HepG2 (cell line): ENCODE data around the gene SLIT1. TPM values are rescaled to one million over a fixed set of nuclear protein-coding genes. Genes with fewer than 3 reads are reported as not detected.

Experiments used
- ATAC-seq: fragments of 200-7000 bp; cut with Tn5 transposase; 3 replicates; pipeline ENCODE4 v1.9.1; 2020; ENCODE audit warnings: mild to moderate bottlenecking, moderate library complexity
- BruUV-seq: library from RNA; stranded (reverse); fragments of 400-500 nt; replicated peaks from 2 replicates; lab custom pipeline; 2021; lab: Mats Ljungman, UMichigan
- CTCF ChIA-PET: fragments of 300-600 bp; formaldehyde crosslinking; extraction: SDS; loops from one replicate; lab custom pipeline; 2021; ENCODE audit warnings: low total read pairs, inconsistent platforms, low intra/inter-chr PET ratio; lab: Yijun Ruan, JAX
- POLR2A ChIA-PET: fragments of 350-600 bp; sonication (Branson Sonifier 250); formaldehyde crosslinking; loops from one replicate; lab custom pipeline; 2020; ENCODE audit warnings: antibody characterized with exemption, inconsistent platforms; lab: Yijun Ruan, JAX
- DNase-seq: peaks from one replicate; pipeline ENCODE4 v3.0.0-alpha.2; 2015; ENCODE audit warnings: low spot score
- FAIRE-seq: peaks from 3 replicates; lab custom pipeline; 2011; peaks lifted over from hg19 to GRCh38; lab: Jason Lieb, UNC
- H2AFZ ChIP-seq: one replicate; pipeline ENCODE4 v1.6.1; 2011; ENCODE audit warnings: low read length, inconsistent platforms
- H3K27ac ChIP-seq: fragments of 300-600 bp; 3 replicates; pipeline ENCODE4 v1.8.0; 2011; ENCODE audit warnings: mixed run types, mild to moderate bottlenecking, mixed read lengths, low read length, inconsistent platforms; ENCODE audit not compliant: insufficient read depth; ENCODE audit errors: extremely low read length
- H3K27me3 ChIP-seq, 2 experiments: fragments of 200-600 bp in 1 of 2; 2 replicates in 1 of 2; 3 replicates in 1 of 2; pipeline versions ENCODE4 v1.6.0 to v1.8.0; 2011; ENCODE audit warnings: low read length in 2 of 2, mild to moderate bottlenecking in 2 of 2, moderate library complexity in 2 of 2, inconsistent platforms in 1 of 2; ENCODE audit not compliant: insufficient read depth in 2 of 2, control insufficient read depth in 1 of 2
- H3K36me3 ChIP-seq, 2 experiments: fragments of 200-600 bp in 1 of 2; replicated peaks in 1 of 2; 2 replicates in 1 of 2; 3 replicates in 1 of 2; pipeline versions ENCODE4 v1.5.1 to v1.8.0; 2011; ENCODE audit warnings: low read length in 2 of 2, inconsistent platforms in 1 of 2; ENCODE audit not compliant: insufficient read depth in 2 of 2, control insufficient read depth in 1 of 2
- H3K4me1 ChIP-seq: 2 replicates; pipeline ENCODE4 v1.5.1; 2012; ENCODE audit warnings: low read length, inconsistent platforms; ENCODE audit not compliant: insufficient read depth
- H3K4me2 ChIP-seq: 2 replicates; pipeline ENCODE4 v1.6.0; 2011; ENCODE audit warnings: low read depth, low read length, inconsistent platforms
- H3K4me3 ChIP-seq, 3 experiments: fragments of 200-600 bp in 1 of 3; sonication (generic), shearing (Covaris generic) in 1 of 3; replicated peaks in 1 of 3; 2 replicates each; pipeline ENCODE4 v1.5.1; 2011 to 2016; ENCODE audit warnings: low read length in 3 of 3, inconsistent platforms in 2 of 3, low read depth in 2 of 3, mild to moderate bottlenecking in 2 of 3, control low read depth in 1 of 3, mixed read lengths in 1 of 3; ENCODE audit not compliant: insufficient read depth in 1 of 3
- H3K79me2 ChIP-seq: one replicate; pipeline ENCODE4 v1.6.1; 2011; ENCODE audit warnings: low read length, inconsistent platforms; ENCODE audit not compliant: insufficient read depth
- H3K9ac ChIP-seq: 2 replicates; pipeline ENCODE4 v1.6.0; 2011; ENCODE audit warnings: mild to moderate bottlenecking, low read depth, low read length, inconsistent platforms; ENCODE audit not compliant: insufficient read depth
- H3K9me3 ChIP-seq: 2 replicates; pipeline ENCODE4 v1.5.1; 2012; ENCODE audit warnings: mild to moderate bottlenecking, low read length
- H4K20me1 ChIP-seq: 2 replicates; pipeline ENCODE4 v1.6.0; 2011; ENCODE audit warnings: inconsistent platforms, mild to moderate bottlenecking, low read length, moderate library complexity; ENCODE audit not compliant: insufficient read depth
- GATA4 ChIP-seq: sonication (generic); IDR thresholded peaks from 2 replicates; pipeline ENCODE4 v1.6.1; 2016; ENCODE audit warnings: antibody characterized with exemption, low read depth, borderline replicate concordance
- HCFC1 ChIP-seq: fragments of 150-350 bp; IDR thresholded peaks from 2 replicates; pipeline ENCODE4 v1.6.1; 2014; ENCODE audit warnings: low read depth, low read length
- JARID2 ChIP-seq: sonication (generic); formaldehyde crosslinking; IDR thresholded peaks from 2 replicates; pipeline ENCODE4 v1.8.1; 2023; ENCODE audit warnings: missing genetic modification reagents, inconsistent platforms; ENCODE audit not compliant: insufficient replicate concordance
- MBD4 ChIP-seq: IDR thresholded peaks from 2 replicates; pipeline ENCODE4 v1.6.1; 2012; ENCODE audit warnings: low read length, inconsistent platforms, borderline replicate concordance
- PATZ1 ChIP-seq: sonication (generic); formaldehyde crosslinking; IDR thresholded peaks from 2 replicates; pipeline ENCODE4 v1.4.0; 2020; ENCODE audit warnings: missing genetic modification reagents
- PCBP2 ChIP-seq: fragments of 200-400 bp; formaldehyde crosslinking; optimal IDR thresholded peaks from 2 replicates; pipeline ENCODE3; 2018; ENCODE audit warnings: low read length, low read depth; ENCODE audit not compliant: poor library complexity, severe bottlenecking
- ZNF136 ChIP-seq: sonication (generic); formaldehyde crosslinking; IDR thresholded peaks from 2 replicates; pipeline ENCODE4 v1.8.1; 2022; ENCODE audit warnings: low read depth, mild to moderate bottlenecking, moderate library complexity, missing genetic modification reagents
- ZNF20 ChIP-seq: sonication (generic); formaldehyde crosslinking; IDR thresholded peaks from 2 replicates; pipeline ENCODE4 v1.4.0; 2020; ENCODE audit warnings: mild to moderate bottlenecking, moderate library complexity, missing genetic modification reagents
- ZNF430 ChIP-seq: sonication (generic); formaldehyde crosslinking; IDR thresholded peaks from 2 replicates; pipeline ENCODE4 v1.9.0; 2021; ENCODE audit warnings: mild to moderate bottlenecking, missing genetic modification reagents
- WGBS: methylation state at CpG from one replicate; pipeline ENCODE4 v1.1.6; 2017; ENCODE audit warnings: low lambda C conversion rate; 5-methylcytosine and 5-hydroxymethylcytosine counted together
- in situ Hi-C: cut with HindIII; loops from 2 replicates; pipeline ENCODE4 v1.10.0; 2017; ENCODE audit warnings: low pct_unique_long_range_greater_than_20kb; ENCODE audit not compliant: extremely low pct_ligation_motif_present
- intact Hi-C: fragments of 100-400 bp; cut with micrococcal nuclease; formaldehyde crosslinking; loops from one replicate; pipeline ENCODE4 v1.10.0; 2022; ENCODE audit not compliant: unreplicated experiment
- polyA plus RNA-seq, 8 experiments: library from polyadenylated mRNA; depleted of rRNA in 3 of 8; stranded (reverse) in 7 of 8; unstranded in 1 of 8; fragments of >200 nt; fragmentation: Illumina TruSeq in 4 of 8; extraction: Trizol in 4 of 8; gene quantifications; 2 replicates each; pipeline versions ENCODE4 v1.2.1 to v1.2.3, GENCODE V29; 2011 to 2016; ENCODE audit warnings: low read depth in 4 of 8, missing spikeins in 1 of 8, mixed read lengths in 1 of 8; ENCODE audit not compliant: insufficient read depth in 1 of 8
- total RNA-seq, 5 experiments: library from RNA; depleted of rRNA; stranded (reverse); fragments of >200 nt; fragmentation: Illumina TruSeq; extraction: Trizol; gene quantifications; 2 replicates each; pipeline ENCODE4 v1.2.3, GENCODE V29; 2016; ENCODE audit warnings: low read depth in 1 of 5

The SLIT1 gene
- total and polyA plus RNA-seq, 2 of the 13 experiments (the other 11 are each of a cell fraction or from before 2014, with no cell fraction given) = 0.09 to 0.33 TPM

- Histone ChIP-seq H3K9ac (no peak overlapping the region), H3K27ac (no peak overlapping the region), H3K36me3 (no peaks in the 10 kb centered on the region), H2AFZ (no peak overlapping the region), H3K79me2 (no peaks in the 10 kb centered on the region), H3K4me1 (peaks cover 8% of the 10 kb centered on the region), H4K20me1 (no peaks in the 10 kb centered on the region), H3K9me3 (no peaks in the 10 kb centered on the region), H3K4me3 (no peak overlapping the region), H3K27me3 (peaks cover 2 to 26% of the 10 kb centered on the region in 2 experiments; a peak in 4 of 5 replicates), H3K4me2 (no peak overlapping the region)
- no peak for TF ChIP-seq ZNF20 (CRISPR knock-in tag)
- no peak for TF ChIP-seq GATA4
- no peak for TF ChIP-seq ZNF136 (CRISPR knock-in tag)
- no peak for TF ChIP-seq MBD4
- no peak for TF ChIP-seq HCFC1
- no peak for TF ChIP-seq PATZ1 (CRISPR knock-in tag)
- no peak for TF ChIP-seq PCBP2
- TF ChIP-seq ZNF430 = no peak
- TF ChIP-seq JARID2 (CRISPR knock-in tag) = no peak
- CTCF ChIA-PET = no interaction called here
- no peak for DNase-seq
- no peak for FAIRE-seq
- WGBS = 53% methylated on average over 1 of the region's 1 CpG
- in situ Hi-C loops = no loop called here
- no peak for ATAC-seq
- POLR2A ChIA-PET = no interaction called here
- intact Hi-C loops = no loop called here
- BruUV-seq = no TSS peak
Observed at GRCh38 chr10:97015240-97015639, 170.5 kb downstream of the SLIT1 start.
